ENCODE data around the gene DNAH3.

DNA sequence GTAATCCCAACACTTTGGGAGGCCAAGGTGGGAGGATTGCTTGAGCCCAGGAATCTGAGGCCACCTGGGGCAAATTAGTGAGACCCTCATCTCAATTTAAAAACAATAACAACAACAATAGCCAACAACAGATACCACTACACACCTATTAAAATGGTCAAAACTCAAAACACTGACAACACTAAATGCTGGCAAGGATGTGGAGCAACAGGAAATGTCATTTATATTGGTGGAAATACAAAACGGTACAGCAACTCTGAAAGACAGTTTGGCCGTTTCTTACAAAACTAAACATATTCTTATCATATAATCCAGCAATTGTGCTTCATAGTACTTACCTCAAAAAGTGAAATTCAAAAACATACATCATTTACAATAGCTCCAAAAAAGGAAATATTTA, 57.7 kb downstream of the DNAH3 start:
- no peak for TF ChIP-seq POLR2A (IDR thresholded peaks at IDR 0.05; ENCODE audit: low read length)
- no peak for TF ChIP-seq GATA1 (IDR thresholded peaks at IDR 0.05; ENCODE audit: low read depth, low read length)

All from erythroblast (primary cell).